Ishikawa (cell line): ENCODE measurements around the gene SBF2.

Experiments
- EP300 ChIP-seq: IDR thresholded peaks from 2 replicates; pipeline ENCODE4 v1.6.1; 2012; ENCODE audit warnings: borderline replicate concordance
- TAF1 ChIP-seq: IDR thresholded peaks from 2 replicates; pipeline ENCODE4 v1.6.1; 2012; ENCODE audit warnings: low read depth, mild to moderate bottlenecking
- TCF12 ChIP-seq: IDR thresholded peaks from 2 replicates; pipeline ENCODE4 v1.6.1; 2012; ENCODE audit warnings: low read depth
- TF ChIP-seq, protein P1 (sequence below): IDR thresholded peaks from 2 replicates; pipeline ENCODE4 v1.6.1; 2012; ENCODE audit warnings: low read depth, mild to moderate bottlenecking
- TF ChIP-seq, protein P2 (sequence below): IDR thresholded peaks from 2 replicates; pipeline ENCODE4 v1.6.1; 2012

DNA sequence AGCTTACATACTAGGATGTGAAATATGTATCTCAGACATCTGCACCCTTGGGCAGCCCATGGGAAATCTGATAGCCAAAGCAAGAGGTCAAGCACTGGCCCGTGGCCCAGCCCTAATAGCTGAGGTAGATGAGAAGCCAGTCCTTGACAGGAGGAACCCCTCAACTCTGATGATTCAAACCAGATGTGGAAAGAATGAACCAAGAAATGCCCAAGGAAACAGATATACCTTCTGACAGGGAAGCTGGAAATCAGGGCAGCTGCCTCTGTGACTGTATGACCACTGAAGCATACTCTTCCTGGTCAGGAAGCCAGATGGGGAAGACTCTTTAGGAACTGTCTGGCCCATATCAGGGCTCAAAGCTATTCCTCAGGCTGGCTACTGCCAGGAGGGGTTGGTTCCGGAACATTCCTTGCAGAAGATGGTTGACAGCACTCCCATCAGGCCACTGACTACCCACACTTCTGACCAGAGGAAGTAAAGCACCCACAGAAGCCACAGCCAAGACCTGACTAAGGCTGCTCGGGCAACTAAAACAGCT lies 506.0 kb downstream of the SBF2 start:
- TF ChIP-seq EP300 (no peak), TCF12 (no peak), TAF1 (no peak)
- TF ChIP-seq, protein P1, sequence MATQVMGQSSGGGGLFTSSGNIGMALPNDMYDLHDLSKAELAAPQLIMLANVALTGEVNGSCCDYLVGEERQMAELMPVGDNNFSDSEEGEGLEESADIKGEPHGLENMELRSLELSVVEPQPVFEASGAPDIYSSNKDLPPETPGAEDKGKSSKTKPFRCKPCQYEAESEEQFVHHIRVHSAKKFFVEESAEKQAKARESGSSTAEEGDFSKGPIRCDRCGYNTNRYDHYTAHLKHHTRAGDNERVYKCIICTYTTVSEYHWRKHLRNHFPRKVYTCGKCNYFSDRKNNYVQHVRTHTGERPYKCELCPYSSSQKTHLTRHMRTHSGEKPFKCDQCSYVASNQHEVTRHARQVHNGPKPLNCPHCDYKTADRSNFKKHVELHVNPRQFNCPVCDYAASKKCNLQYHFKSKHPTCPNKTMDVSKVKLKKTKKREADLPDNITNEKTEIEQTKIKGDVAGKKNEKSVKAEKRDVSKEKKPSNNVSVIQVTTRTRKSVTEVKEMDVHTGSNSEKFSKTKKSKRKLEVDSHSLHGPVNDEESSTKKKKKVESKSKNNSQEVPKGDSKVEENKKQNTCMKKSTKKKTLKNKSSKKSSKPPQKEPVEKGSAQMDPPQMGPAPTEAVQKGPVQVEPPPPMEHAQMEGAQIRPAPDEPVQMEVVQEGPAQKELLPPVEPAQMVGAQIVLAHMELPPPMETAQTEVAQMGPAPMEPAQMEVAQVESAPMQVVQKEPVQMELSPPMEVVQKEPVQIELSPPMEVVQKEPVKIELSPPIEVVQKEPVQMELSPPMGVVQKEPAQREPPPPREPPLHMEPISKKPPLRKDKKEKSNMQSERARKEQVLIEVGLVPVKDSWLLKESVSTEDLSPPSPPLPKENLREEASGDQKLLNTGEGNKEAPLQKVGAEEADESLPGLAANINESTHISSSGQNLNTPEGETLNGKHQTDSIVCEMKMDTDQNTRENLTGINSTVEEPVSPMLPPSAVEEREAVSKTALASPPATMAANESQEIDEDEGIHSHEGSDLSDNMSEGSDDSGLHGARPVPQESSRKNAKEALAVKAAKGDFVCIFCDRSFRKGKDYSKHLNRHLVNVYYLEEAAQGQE = no peak
- TF ChIP-seq, protein P2, sequence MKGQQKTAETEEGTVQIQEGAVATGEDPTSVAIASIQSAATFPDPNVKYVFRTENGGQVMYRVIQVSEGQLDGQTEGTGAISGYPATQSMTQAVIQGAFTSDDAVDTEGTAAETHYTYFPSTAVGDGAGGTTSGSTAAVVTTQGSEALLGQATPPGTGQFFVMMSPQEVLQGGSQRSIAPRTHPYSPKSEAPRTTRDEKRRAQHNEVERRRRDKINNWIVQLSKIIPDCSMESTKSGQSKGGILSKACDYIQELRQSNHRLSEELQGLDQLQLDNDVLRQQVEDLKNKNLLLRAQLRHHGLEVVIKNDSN = no peak
